Right kidney (tissue), 1 donor: Measurements from ENCODE around the gene BTBD9.
"Not testable (repeated sequence)": the region's sequence is repeated elsewhere in the genome, so short reads cannot be mapped to it uniquely, and the experiment has no call there.

Experiments used
- DNase-seq: peaks from one replicate; pipeline ENCODE4 v3.0.0-alpha.2; 2016

The BTBD9 gene

GRCh38 chr6:38387461-38387860 lies 252.3 kb downstream of the BTBD9 start:
- no peak for DNase-seq

GRCh38 chr6:38378801-38379200 lies 260.9 kb downstream of the BTBD9 start:
- DNase-seq = no peak

GRCh38 chr6:38375937-38376336 lies 263.8 kb downstream of the BTBD9 start:
- DNase-seq = no peak

GRCh38 chr6:38375341-38375740 lies 264.4 kb downstream of the BTBD9 start:
- DNase-seq = no peak

- no peak for DNase-seq
These were observed 267.8 kb downstream of the BTBD9 start for GRCh38 chr6:38371881-38372280.

- DNase-seq = peak; percentile 41
These were observed 268.8 kb downstream of the BTBD9 start for GRCh38 chr6:38370653-38371601.

- DNase-seq = no peak
These were observed 272.5 kb downstream of the BTBD9 start for GRCh38 chr6:38367231-38367630.

- DNase-seq = no peak
These were observed 273.5 kb downstream of the BTBD9 start for GRCh38 chr6:38366234-38366633.

- no peak for DNase-seq
These were observed 275.0 kb downstream of the BTBD9 start for GRCh38 chr6:38364775-38365174.

GRCh38 chr6:38364127-38364526 lies 275.6 kb downstream of the BTBD9 start:
- DNase-seq = no peak

- DNase-seq = no peak
These were observed 284.2 kb downstream of the BTBD9 start for GRCh38 chr6:38355519-38355918.

- no peak for DNase-seq
These were observed 284.8 kb downstream of the BTBD9 start for GRCh38 chr6:38354905-38355304.

GRCh38 chr6:38354037-38354381 lies 285.7 kb downstream of the BTBD9 start:
- no peak for DNase-seq

- DNase-seq = no peak
These were observed 286.3 kb downstream of the BTBD9 start for GRCh38 chr6:38353310-38354036.

- DNase-seq = no peak
These were observed 287.1 kb downstream of the BTBD9 start for GRCh38 chr6:38352636-38353035.

GRCh38 chr6:38350942-38351341 lies 288.8 kb downstream of the BTBD9 start:
- DNase-seq = no peak

- DNase-seq = no peak
These were observed 289.5 kb downstream of the BTBD9 start for GRCh38 chr6:38350220-38350619.

- no peak for DNase-seq
These were observed 289.9 kb downstream of the BTBD9 start for GRCh38 chr6:38349795-38350194.

- DNase-seq = no peak
These were observed 290.5 kb downstream of the BTBD9 start for GRCh38 chr6:38349221-38349620.

- no peak for DNase-seq
These were observed 291.4 kb downstream of the BTBD9 start for GRCh38 chr6:38348371-38348770.

- DNase-seq = not testable (repeated sequence)
These were observed 291.9 kb downstream of the BTBD9 start for GRCh38 chr6:38347829-38348228.

- no peak for DNase-seq
These were observed 293.2 kb downstream of the BTBD9 start for GRCh38 chr6:38346291-38347079.

- no peak for DNase-seq
These were observed 294.1 kb downstream of the BTBD9 start for GRCh38 chr6:38345586-38345985.
